Upper lobe of right lung (tissue), 1 donor: Measurements from ENCODE around the gene PSMG2. TPM values are rescaled to one million over a fixed set of nuclear protein-coding genes. Genes with fewer than 3 reads are reported as not detected.

Experiments
- ATAC-seq: fragments of 200-7000 bp; cut with Tn5 transposase; one replicate; pipeline ENCODE4 v1.9.1; 2020; ENCODE audit warnings: mild to moderate bottlenecking, moderate library complexity
- DNase-seq: peaks from one replicate; pipeline ENCODE4 v3.0.0-alpha.2; 2020
- H3K27ac ChIP-seq: fragments of 200-600 bp; one replicate; pipeline ENCODE4 v1.8.0; 2022
- H3K27me3 ChIP-seq: fragments of 200-600 bp; one replicate; pipeline ENCODE4 v1.8.0; 2022; ENCODE audit warnings: mild to moderate bottlenecking
- H3K36me3 ChIP-seq: fragments of 200-600 bp; one replicate; pipeline ENCODE4 v1.8.0; 2022
- H3K4me1 ChIP-seq: fragments of 200-600 bp; one replicate; pipeline ENCODE4 v1.8.0; 2022
- H3K4me3 ChIP-seq: fragments of 200-600 bp; one replicate; pipeline ENCODE4 v1.8.0; 2022; ENCODE audit warnings: mild to moderate bottlenecking
- H3K9me3 ChIP-seq: fragments of 200-600 bp; one replicate; pipeline ENCODE4 v1.8.0; 2022
- intact Hi-C: fragments of 100-400 bp; cut with DNase I; formaldehyde crosslinking; loops from one replicate; pipeline ENCODE4 v1.11.0; 2022
- total RNA-seq: library from RNA; stranded (reverse); fragmentation: NEBNext Ultra II Directional; extraction: Animal tissue kit (Norgen Biotek cat#: 25700); gene quantifications from one replicate; pipeline ENCODE4 v1.2.1, GENCODE V29; 2021
- TF ChIP-seq, protein P1 (sequence below): fragments of 200-600 bp; IDR thresholded peaks from one replicate; pipeline ENCODE4 v1.8.0; 2022; ENCODE audit warnings: antibody characterized with exemption
- donor health status: DM: no; HTN: yes; CAD: no; lungs with severe emphysema.

Gene PSMG2
- total RNA-seq, 1 donor from 2014 or later = 60.5 TPM

DNA sequence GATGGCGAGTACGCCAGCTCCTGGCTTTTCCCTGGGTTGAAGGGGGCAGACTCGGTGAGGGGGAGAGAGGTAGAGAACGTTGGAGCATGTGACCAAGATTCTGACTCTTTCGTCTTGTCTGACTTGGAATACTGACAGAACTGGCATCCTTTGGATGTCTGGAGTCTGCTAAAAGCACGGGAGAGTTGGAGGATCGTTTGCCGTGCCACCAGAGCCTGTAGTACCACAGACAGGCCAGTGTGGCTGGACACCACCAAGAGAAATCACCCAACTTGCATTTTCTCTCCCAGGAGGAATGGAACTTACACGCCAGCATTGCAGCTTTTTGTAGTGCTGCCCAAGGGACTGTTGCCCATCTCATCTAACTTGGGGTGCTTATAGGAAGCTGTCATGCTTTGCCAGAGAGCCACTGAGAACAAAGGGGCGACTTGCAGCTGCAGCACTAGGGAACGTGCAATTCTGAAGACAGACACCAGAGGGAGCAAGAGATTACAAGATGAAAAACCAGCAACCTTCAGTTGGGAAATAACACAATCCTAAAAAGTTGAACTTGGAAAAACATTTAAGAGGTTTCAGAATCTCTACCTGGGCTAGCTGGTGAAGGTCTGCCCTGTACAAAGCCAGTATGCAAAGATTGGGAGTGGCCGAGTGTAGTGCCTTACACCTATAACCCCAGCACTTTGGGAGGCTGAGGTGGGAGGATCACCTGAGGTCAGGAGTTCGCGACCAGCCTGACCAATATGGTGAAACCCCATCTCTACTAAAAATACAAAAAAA is 24.1 kb downstream of the PSMG2 start:
- peaks cover 49% of the 10 kb centered on the region for H3K36me3 ChIP-seq
- H3K27me3 ChIP-seq = no peaks in the 10 kb centered on the region
- TF ChIP-seq, protein P1, sequence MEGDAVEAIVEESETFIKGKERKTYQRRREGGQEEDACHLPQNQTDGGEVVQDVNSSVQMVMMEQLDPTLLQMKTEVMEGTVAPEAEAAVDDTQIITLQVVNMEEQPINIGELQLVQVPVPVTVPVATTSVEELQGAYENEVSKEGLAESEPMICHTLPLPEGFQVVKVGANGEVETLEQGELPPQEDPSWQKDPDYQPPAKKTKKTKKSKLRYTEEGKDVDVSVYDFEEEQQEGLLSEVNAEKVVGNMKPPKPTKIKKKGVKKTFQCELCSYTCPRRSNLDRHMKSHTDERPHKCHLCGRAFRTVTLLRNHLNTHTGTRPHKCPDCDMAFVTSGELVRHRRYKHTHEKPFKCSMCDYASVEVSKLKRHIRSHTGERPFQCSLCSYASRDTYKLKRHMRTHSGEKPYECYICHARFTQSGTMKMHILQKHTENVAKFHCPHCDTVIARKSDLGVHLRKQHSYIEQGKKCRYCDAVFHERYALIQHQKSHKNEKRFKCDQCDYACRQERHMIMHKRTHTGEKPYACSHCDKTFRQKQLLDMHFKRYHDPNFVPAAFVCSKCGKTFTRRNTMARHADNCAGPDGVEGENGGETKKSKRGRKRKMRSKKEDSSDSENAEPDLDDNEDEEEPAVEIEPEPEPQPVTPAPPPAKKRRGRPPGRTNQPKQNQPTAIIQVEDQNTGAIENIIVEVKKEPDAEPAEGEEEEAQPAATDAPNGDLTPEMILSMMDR = peak; percentile 93
- DNase-seq (no peak), ATAC-seq (peak; percentile 88)
- H3K4me3 ChIP-seq = no peak overlapping the region
- intact Hi-C loops = loop anchor here (2.0 kb wide), 1 partner anchor 208 kb away; no protein-coding TSS in a partner anchor
- H3K4me1 ChIP-seq = no peaks in the 10 kb centered on the region
- no peak overlapping the region for H3K27ac ChIP-seq
- no peaks in the 10 kb centered on the region for H3K9me3 ChIP-seq

DNA sequence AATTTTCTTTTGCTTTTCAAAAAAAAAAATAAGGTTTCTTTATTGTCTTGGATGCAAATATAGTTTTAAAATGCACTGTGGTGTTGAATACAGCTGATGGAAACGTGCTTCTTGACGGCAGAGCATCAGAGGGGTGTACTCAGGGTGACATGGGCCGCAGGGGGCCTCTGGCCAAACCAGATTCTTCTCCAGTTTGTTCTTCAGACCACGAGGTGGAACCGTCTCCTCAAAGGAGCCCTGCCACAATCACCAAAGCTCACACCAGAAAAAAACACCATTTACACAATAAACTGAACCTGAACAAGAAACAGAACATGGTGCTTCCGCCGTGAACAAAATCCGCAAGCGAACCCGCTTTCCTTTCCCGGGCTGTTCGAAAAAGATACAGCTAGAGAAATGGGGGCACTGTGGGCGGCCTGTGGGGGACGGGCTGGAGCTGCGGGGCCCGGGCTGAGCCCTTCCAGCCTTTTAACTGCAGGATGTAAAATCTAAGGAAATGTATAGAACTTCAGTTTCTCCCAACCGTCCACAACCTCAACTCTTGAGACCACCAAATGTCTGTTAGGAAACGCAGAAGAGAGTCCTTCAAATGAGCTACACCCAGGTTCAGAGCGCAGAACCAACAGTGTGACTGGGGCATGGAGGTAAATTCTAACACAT is 34.5 kb downstream of the PSMG2 start:
- DNase-seq = no peak
- Histone ChIP-seq H3K4me3 (no peak overlapping the region), H3K27ac (no peak overlapping the region), H3K36me3 (no peaks in the 10 kb centered on the region), H3K4me1 (no peaks in the 10 kb centered on the region), H3K9me3 (no peaks in the 10 kb centered on the region), H3K27me3 (no peaks in the 10 kb centered on the region)
- ATAC-seq = no peak
- intact Hi-C loops = no loop called here
- TF ChIP-seq, protein P1 = no peak

DNA sequence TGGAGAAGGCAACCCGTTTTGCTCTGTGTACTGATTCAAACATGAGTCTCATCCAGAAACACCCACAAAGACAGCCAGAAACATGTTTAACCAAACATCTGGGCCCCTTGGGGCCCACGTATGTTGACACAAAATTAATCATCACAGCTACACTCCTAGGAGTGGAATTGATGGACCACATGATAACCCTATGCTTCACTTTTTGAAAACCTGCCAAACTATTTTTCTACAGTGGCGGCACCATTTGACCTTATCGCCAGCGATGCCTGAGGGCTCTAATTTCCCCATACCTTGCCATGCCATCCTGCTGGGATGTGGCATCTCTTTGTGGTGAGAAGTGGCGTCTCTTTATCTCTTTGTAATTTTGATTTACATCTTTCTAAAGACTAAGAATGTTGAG is 38.5 kb downstream of the PSMG2 start:
- TF ChIP-seq, protein P1 = no peak
- Histone ChIP-seq H3K9me3 (no peaks in the 10 kb centered on the region), H3K4me3 (no peak overlapping the region), H3K27me3 (no peaks in the 10 kb centered on the region), H3K27ac (no peak overlapping the region), H3K4me1 (no peaks in the 10 kb centered on the region), H3K36me3 (no peaks in the 10 kb centered on the region)
- ATAC-seq (no peak), DNase-seq (no peak)
- intact Hi-C loops = no loop called here

DNA sequence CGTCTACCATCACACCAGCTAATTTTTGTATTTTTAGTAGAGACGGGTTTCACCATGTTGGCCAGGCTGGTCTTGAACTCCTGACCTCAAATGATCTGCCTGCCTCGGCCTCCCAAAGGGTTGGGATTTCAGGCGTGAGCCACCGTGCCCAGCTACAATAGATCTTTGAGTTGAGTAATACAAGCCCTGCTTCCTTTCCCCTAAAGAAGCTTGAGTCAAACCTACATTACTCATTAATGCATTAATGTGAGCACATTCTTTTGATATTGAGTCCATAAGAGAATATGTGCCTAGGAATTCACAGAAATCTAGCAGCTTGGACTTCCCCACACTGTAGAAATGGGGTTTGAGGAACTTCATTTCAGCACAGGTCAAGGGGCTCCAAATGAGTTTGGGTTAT is 39.6 kb downstream of the PSMG2 start:
- DNase-seq = no peak
- H3K27me3 ChIP-seq = no peaks in the 10 kb centered on the region
- no peak overlapping the region for H3K4me3 ChIP-seq
- no peak for ATAC-seq
- H3K27ac ChIP-seq = no peak overlapping the region
- TF ChIP-seq, protein P1 = no peak
- no peaks in the 10 kb centered on the region for H3K4me1 ChIP-seq
- no peaks in the 10 kb centered on the region for H3K36me3 ChIP-seq
- intact Hi-C loops = no loop called here
- H3K9me3 ChIP-seq = no peaks in the 10 kb centered on the region

DNA sequence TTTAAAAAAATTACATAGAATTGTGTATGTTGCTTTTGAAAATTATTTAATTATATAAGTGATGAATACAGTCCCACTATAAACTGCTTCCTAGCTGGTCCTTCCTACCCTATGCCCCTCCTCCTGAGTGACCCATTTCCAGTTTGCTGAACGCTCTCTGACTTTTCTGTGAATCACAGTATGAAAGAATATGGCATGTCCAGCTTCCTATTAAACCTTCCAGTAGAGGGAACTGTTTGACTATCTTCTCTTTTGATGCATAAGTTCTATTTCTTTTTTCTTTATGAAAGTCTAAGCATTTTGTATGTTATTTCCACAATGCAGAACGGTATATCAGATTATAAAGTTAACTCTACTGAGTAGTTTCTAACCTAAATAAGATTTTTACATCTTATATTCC is 41.3 kb downstream of the PSMG2 start:
- Histone ChIP-seq H3K36me3 (no peaks in the 10 kb centered on the region), H3K27me3 (no peaks in the 10 kb centered on the region), H3K9me3 (no peaks in the 10 kb centered on the region), H3K4me3 (no peak overlapping the region), H3K4me1 (no peaks in the 10 kb centered on the region), H3K27ac (no peak overlapping the region)
- no peak for DNase-seq
- ATAC-seq = peak; percentile 79
- TF ChIP-seq, protein P1 = peak; percentile 56
- intact Hi-C loops = no loop called here
